Lower leg skin (tissue), 3 donors: ENCODE results near the gene ZBTB42.

ENCODE experiments used
- POLR2A ChIP-seq, 2 donors: fragments of 450-650 bp; IDR thresholded peaks; one replicate each; pipeline ENCODE4 v1.6.1; 2016 to 2017; ENCODE audit warnings: antibody characterized with exemption in 2 of 2, mild to moderate bottlenecking in 1 of 2, moderate library complexity in 1 of 2
- TF ChIP-seq, protein P1 (sequence below), 3 donors: fragments of 450-650 bp; IDR thresholded peaks; one replicate each; pipeline ENCODE4 v1.5.1; 2016; ENCODE audit warnings: antibody characterized with exemption in 3 of 3, mild to moderate bottlenecking in 3 of 3, moderate library complexity in 2 of 3

DNA sequence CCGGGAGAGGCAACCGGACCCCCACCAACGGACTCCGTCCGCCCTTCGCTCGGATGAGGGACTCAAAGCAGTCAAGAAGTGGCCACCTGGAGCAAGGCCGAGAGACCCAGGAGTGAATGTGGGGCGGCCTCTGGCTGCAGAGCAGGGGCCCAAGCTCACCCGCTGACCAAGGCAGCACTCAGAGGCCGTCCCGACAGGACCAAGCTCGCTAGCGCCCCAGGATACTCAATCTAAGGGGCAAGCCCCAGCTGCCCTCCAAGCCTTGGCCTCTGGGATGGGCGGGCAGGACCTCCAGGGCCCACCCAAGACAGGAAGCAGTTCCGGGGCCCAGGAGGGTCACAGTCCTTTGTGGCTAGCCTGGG, 6.3 kb upstream of the ZBTB42 start:
- TF ChIP-seq, protein P1, sequence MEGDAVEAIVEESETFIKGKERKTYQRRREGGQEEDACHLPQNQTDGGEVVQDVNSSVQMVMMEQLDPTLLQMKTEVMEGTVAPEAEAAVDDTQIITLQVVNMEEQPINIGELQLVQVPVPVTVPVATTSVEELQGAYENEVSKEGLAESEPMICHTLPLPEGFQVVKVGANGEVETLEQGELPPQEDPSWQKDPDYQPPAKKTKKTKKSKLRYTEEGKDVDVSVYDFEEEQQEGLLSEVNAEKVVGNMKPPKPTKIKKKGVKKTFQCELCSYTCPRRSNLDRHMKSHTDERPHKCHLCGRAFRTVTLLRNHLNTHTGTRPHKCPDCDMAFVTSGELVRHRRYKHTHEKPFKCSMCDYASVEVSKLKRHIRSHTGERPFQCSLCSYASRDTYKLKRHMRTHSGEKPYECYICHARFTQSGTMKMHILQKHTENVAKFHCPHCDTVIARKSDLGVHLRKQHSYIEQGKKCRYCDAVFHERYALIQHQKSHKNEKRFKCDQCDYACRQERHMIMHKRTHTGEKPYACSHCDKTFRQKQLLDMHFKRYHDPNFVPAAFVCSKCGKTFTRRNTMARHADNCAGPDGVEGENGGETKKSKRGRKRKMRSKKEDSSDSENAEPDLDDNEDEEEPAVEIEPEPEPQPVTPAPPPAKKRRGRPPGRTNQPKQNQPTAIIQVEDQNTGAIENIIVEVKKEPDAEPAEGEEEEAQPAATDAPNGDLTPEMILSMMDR (IDR thresholded peaks at IDR 0.05) = no peak
- no peak for TF ChIP-seq POLR2A (IDR thresholded peaks at IDR 0.05)
